Liver (tissue), 9 donors: Measurements from ENCODE around the gene NCAPG2. TPM values are rescaled to one million over a fixed set of nuclear protein-coding genes. Genes with fewer than 3 reads are reported as not detected.

Experiments used
- DNase-seq: peaks from one replicate; pipeline ENCODE4 v3.0.0-alpha.2; 2017; ENCODE audit warnings: low spot score
- H3K27ac ChIP-seq, 2 donors: one replicate each; pipeline ENCODE4 v1.7.0; 2013; ENCODE audit warnings: inconsistent platforms in 2 of 2, low read length in 2 of 2, control low read depth in 1 of 2, low read depth in 1 of 2, mild to moderate bottlenecking in 1 of 2
- H3K27me3 ChIP-seq, 4 donors: one replicate each; pipeline versions ENCODE4 v1.6.1 to v1.7.0; 2013; ENCODE audit warnings: low read length in 3 of 4, inconsistent platforms in 1 of 4, mild to moderate bottlenecking in 1 of 4, moderate library complexity in 1 of 4; ENCODE audit not compliant: control insufficient read depth in 4 of 4, insufficient read depth in 4 of 4
- H3K36me3 ChIP-seq, 4 donors: one replicate each; pipeline versions ENCODE4 v1.6.1 to v1.7.0; 2013; ENCODE audit warnings: low read length in 3 of 4, mild to moderate bottlenecking in 3 of 4, low read depth in 1 of 4, moderate library complexity in 1 of 4; ENCODE audit not compliant: control insufficient read depth in 4 of 4, insufficient read depth in 3 of 4
- H3K4me1 ChIP-seq, 4 donors: one replicate each; pipeline versions ENCODE4 v1.6.1 to v1.7.0; 2013; ENCODE audit warnings: low read length in 3 of 4, mild to moderate bottlenecking in 3 of 4, moderate library complexity in 1 of 4; ENCODE audit not compliant: control insufficient read depth in 4 of 4, insufficient read depth in 4 of 4
- H3K4me3 ChIP-seq, 3 donors: one replicate each; pipeline versions ENCODE4 v1.6.1 to v1.7.0; 2013; ENCODE audit warnings: low read length in 3 of 3, control low read depth in 1 of 3, low read depth in 1 of 3, mild to moderate bottlenecking in 1 of 3
- H3K9ac ChIP-seq, 2 donors: one replicate each; pipeline ENCODE4 v1.7.0; 2013; ENCODE audit warnings: low read length in 2 of 2, mild to moderate bottlenecking in 2 of 2, moderate library complexity in 2 of 2, control low read depth in 1 of 2, low read depth in 1 of 2
- H3K9me3 ChIP-seq, 4 donors: one replicate each; pipeline versions ENCODE4 v1.6.1 to v1.7.0; 2013; ENCODE audit warnings: low read length in 3 of 4; ENCODE audit not compliant: control insufficient read depth in 4 of 4
- ATF3 ChIP-seq: IDR thresholded peaks from 2 replicates; pipeline ENCODE4 v1.6.1; 2016; ENCODE audit warnings: antibody characterized with exemption
- CTCF ChIP-seq: fragments of 150-350 bp; IDR thresholded peaks from 2 replicates; pipeline ENCODE4 v1.5.1; 2017; ENCODE audit warnings: improper control_type of control experiment, low read depth, low read length; ENCODE audit not compliant: missing input control
- EGR1 ChIP-seq, 2 donors: IDR thresholded peaks; 2 replicates each; pipeline ENCODE4 v1.6.1; 2016 to 2018; ENCODE audit warnings: antibody characterized with exemption in 2 of 2, low read depth in 2 of 2
- FOXA1 ChIP-seq: IDR thresholded peaks from 2 replicates; pipeline ENCODE4 v1.6.1; 2016; ENCODE audit warnings: antibody characterized with exemption
- FOXA2 ChIP-seq: IDR thresholded peaks from 2 replicates; pipeline ENCODE4 v1.6.1; 2016; ENCODE audit warnings: antibody characterized with exemption
- GABPA ChIP-seq, 2 donors: IDR thresholded peaks in 1 of 2; conservative IDR thresholded peaks in 1 of 2; 2 replicates each; pipeline ENCODE4 v1.6.1; 2016; ENCODE audit warnings: antibody characterized with exemption in 2 of 2, mild to moderate bottlenecking in 1 of 2, moderate library complexity in 1 of 2
- HNF4A ChIP-seq, 2 donors: conservative IDR thresholded peaks; 2 replicates each; pipeline ENCODE4 v1.6.1; 2016; ENCODE audit warnings: antibody characterized with exemption in 2 of 2, mild to moderate bottlenecking in 2 of 2
- HNF4G ChIP-seq: IDR thresholded peaks from 2 replicates; pipeline ENCODE4 v1.6.1; 2016; ENCODE audit warnings: antibody characterized with exemption
- JUND ChIP-seq, 2 donors: IDR thresholded peaks; 2 replicates each; pipeline ENCODE4 v1.6.1; 2016; ENCODE audit warnings: antibody characterized with exemption in 2 of 2
- MAX ChIP-seq: IDR thresholded peaks from 2 replicates; pipeline ENCODE4 v1.6.1; 2016; ENCODE audit warnings: antibody characterized with exemption
- NR2F2 ChIP-seq: IDR thresholded peaks from 2 replicates; pipeline ENCODE4 v1.6.1; 2016; ENCODE audit warnings: antibody characterized with exemption
- RAD21 ChIP-seq, 2 donors: IDR thresholded peaks; 2 replicates each; pipeline ENCODE4 v1.6.1; 2016; ENCODE audit warnings: antibody characterized with exemption in 2 of 2, mild to moderate bottlenecking in 2 of 2
- REST ChIP-seq: IDR thresholded peaks from 2 replicates; pipeline ENCODE4 v1.6.1; 2016; ENCODE audit warnings: antibody characterized with exemption, mild to moderate bottlenecking
- RXRA ChIP-seq, 2 donors: IDR thresholded peaks; 2 replicates each; pipeline ENCODE4 v1.6.1; 2017 to 2018; ENCODE audit warnings: antibody characterized with exemption in 2 of 2, mild to moderate bottlenecking in 1 of 2
- SP1 ChIP-seq: IDR thresholded peaks from 2 replicates; pipeline ENCODE4 v1.6.1; 2018; ENCODE audit warnings: antibody characterized with exemption, mild to moderate bottlenecking
- TAF1 ChIP-seq: conservative IDR thresholded peaks from 2 replicates; pipeline ENCODE4 v1.6.1; 2016; ENCODE audit warnings: antibody characterized with exemption, mild to moderate bottlenecking
- YY1 ChIP-seq: IDR thresholded peaks from 2 replicates; pipeline ENCODE4 v1.6.1; 2016; ENCODE audit warnings: antibody characterized with exemption, mild to moderate bottlenecking
- ZBTB33 ChIP-seq: IDR thresholded peaks from 2 replicates; pipeline ENCODE4 v1.6.1; 2016; ENCODE audit warnings: antibody characterized with exemption
- WGBS: extraction: QIAGEN DNeasy Blood & Tissue Kit; methylation state at CpG from one replicate; pipeline ENCODE4 v1.1.7; 2013; 5-methylcytosine and 5-hydroxymethylcytosine counted together
- polyA plus RNA-seq, 2 donors: library from polyadenylated mRNA; stranded (reverse) in 1 of 2; unstranded in 1 of 2; fragments of 200-250 nt in 1 of 2; fragments of >200 nt in 1 of 2; fragmentation: Nextera tagmentation in 1 of 2; extraction: Ambion mirVana in 1 of 2; gene quantifications; one replicate each; pipeline versions ENCODE4 v1.2.1 to v1.2.3, GENCODE V29; 2013 to 2015
- total RNA-seq, 2 donors: library from RNA; depleted of rRNA; stranded (reverse); fragments of >200 nt; gene quantifications; one replicate each; pipeline ENCODE4 v1.2.3, GENCODE V29; 2014
- donor health status: healthy.
- donor health status: healthy.
- donor health status: healthy.
- donor health status: healthy.
- donor health status: healthy.

NCAPG2 gene
- total and polyA plus RNA-seq, 4 donors, result 0.89 to 37.4 (median 3.7) TPM

GRCh38 chr7:158746957-158747356, 42.4 kb upstream of the NCAPG2 start:
- DNase-seq, result no peak
- WGBS, result 88% methylated on average over 9 of the region's 9 CpGs

More at GRCh38 chr7:158746957-158747356, 42.4 kb upstream of the NCAPG2 start:
- Histone ChIP-seq H3K36me3 (peaks cover 3 to 25% (median 14%) of the 10 kb centered on the region in 4 donors), H3K4me1 (no peaks in the 10 kb centered on the region), H3K27ac (no peak overlapping the region), H3K27me3 (no peaks in the 10 kb centered on the region), H3K9me3 (no peaks in the 10 kb centered on the region), H3K4me3 (no peak overlapping the region), H3K9ac (no peak overlapping the region)
- TF ChIP-seq GABPA (IDR thresholded peaks at IDR 0.05 in 1 of 2, conservative IDR thresholded peaks at IDR 0.05 in 1 of 2) (no peak), TAF1 (no peak), HNF4G (no peak), EGR1 (IDR thresholded peaks at IDR 0.05; ENCODE audit: low read depth in 2 of 2) (no peak), ZBTB33 (no peak), RAD21 (IDR thresholded peaks at IDR 0.05) (no peak), FOXA2 (no peak), REST (no peak), FOXA1 (no peak), YY1 (no peak), NR2F2 (no peak), HNF4A (conservative IDR thresholded peaks at IDR 0.05) (no peak), JUND (IDR thresholded peaks at IDR 0.05) (no peak), ATF3 (no peak), RXRA (IDR thresholded peaks at IDR 0.05) (no peak), MAX (no peak), CTCF (no peak), SP1 (no peak)
